GM19452 (cell line): Measurements from ENCODE around the gene AKR7A2.

Experiments
- ATAC-seq: cut with Tn5 transposase; IDR thresholded peaks from one replicate; pipeline ENCODE4 v1.9.1; 2021; ENCODE audit not compliant: unreplicated experiment

Gene AKR7A2

GRCh38 chr1:19343617-19344350, 31.8 kb upstream of the AKR7A2 start:
- ATAC-seq: no peak

GRCh38 chr1:19342894-19343616, 31.1 kb upstream of the AKR7A2 start:
- no peak for ATAC-seq

DNA sequence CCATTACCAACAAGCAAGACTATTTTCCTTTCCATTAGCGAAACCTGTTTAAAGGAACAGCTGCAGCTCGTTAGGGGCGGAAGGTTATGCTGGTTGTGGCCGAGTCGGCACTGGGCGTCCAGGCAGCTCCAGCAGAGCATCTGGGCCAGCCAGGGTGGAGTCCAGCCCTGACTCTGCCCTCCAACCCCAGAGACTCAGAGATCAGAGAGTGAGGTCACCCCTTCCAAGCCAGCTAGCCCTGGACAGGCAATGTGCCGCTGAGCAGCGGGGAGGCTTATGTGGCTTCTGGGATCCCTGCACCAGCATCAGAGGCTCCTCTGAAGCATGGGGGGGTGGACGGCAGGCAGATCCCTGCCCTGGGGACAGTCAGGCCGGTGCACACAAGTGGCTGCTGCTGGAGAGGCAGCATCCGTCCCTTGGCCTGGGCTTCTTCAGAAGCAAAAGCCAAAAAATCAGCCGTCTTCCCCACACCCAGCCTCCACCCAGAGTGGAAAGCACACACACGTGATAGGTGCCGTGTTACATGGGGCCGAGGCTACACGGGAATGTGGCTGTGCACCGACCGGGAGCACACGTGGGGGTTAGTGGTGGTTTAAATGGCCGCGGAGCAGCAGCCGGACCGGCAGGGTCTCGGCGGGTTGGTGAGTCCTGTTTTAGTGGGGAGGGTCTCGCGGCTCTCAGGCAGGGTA, 30.3 kb upstream of the AKR7A2 start:
- ATAC-seq: no peak

DNA sequence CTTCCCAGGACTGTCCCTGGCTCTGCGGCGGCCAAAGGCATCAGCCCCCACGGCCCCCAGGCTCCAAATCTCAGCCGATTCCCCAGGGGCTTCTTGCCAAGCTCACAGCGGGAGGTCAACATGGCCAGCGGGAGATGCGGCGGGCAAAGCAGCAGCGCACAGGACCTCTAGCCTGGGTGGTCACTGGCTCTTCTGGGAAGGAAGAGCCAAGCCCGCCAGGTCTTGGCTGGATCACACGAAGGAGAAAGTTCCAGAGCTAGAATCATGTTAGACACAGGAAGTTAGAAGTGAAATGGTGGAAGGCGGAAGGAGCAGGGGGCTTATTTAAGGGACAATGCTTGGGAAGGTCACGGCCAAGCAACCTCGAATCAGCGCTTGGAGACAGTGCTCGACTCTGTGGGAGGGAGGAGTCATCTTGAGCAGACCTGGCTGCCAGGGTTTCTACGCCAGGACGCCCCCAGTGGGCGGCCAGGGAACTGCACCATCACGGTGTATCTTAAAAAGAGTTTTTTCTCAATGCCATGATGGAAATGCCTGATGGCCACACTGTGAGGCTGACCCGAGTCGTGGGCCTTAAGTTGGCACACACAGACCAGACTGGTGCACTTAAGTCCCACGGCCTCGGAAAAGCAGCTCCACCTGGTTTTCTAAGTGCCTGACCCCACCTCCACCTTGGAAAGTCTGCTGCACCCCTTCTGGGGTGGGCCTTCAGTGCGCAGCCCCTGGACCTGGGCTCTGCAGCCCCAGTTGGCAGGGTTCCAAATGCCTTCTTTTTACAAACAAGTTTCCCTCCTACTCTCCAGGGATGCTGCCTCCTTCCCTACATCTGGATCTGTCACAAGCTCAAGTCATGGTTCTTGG, 29.5 kb upstream of the AKR7A2 start:
- ATAC-seq: no peak

GRCh38 chr1:19340387-19340937, 28.5 kb upstream of the AKR7A2 start:
- no peak for ATAC-seq

DNA sequence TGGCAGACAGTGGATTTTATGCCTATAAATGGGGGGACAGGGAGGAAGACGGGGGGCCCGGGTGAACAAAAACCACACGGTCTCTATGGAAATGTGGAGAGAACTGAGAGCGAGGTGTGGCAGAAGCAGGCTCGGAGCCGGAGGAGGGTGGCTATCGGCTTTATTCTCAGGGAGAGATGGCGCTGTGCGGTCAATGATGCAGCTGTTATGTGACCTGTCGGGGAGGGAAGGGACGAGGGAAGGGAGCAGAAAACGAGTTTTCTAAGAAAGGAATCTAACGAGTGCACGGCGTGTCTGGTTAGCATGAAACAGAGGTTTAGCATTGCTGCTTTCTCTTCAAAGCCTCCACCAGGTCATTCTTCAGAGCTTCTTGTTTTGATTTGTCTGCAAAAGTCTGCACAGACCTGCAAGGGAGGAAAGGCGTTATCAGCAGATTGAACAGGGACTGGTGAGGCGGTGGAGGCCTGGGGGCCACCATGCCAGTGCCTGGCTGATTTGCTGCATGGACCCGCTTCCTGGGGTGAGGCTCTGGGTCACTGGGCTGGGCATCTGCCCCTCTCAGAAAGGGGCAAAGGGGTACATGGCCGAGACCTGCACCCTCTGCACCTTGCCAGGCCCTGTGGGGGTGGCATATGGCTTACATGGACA, 27.4 kb upstream of the AKR7A2 start:
- no peak for ATAC-seq

DNA sequence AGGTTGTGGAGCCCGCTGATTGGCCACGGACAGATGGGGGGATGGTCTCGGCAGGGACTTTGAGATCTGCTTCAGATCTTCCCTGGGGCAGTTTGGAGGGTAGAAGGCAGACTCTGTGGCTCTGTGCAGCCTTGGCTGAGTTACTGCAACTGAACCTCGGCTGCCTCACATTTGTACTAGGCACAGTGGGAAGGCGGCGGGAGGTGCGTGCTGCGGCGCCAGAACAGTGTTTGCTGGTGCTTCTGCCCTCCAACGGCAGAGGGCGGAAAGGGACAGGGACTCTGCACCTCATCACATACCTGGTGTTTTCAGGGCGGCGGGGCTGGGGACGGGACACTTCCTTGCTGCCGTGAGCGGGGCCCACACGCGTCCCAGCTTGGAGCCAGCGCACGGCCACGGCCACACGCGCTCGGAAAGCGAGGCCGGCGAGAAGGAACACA, 26.4 kb upstream of the AKR7A2 start:
- no peak for ATAC-seq

- no peak for ATAC-seq
These were observed 25.3 kb upstream of the AKR7A2 start for GRCh38 chr1:19337289-19337688.

DNA sequence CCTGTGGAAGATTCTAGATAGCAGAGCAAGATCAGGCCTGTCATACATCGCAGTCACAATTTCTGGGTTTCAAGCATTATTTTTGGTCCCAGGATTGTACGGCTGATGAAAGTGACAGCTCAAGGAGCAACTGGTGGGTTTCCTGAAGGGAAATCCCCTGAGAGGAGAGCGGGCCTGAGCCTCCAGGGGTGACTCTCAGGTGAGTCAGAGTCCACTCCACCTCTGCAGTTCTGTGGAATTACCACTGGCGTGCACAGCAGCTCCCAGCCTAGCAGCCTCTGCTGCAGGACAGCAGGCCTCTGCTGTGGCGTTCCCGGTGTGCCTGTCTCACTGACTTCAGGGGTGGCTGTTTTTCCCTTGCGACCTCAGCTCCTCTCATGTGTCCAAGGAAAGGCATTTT, 24.6 kb upstream of the AKR7A2 start:
- no peak for ATAC-seq

DNA sequence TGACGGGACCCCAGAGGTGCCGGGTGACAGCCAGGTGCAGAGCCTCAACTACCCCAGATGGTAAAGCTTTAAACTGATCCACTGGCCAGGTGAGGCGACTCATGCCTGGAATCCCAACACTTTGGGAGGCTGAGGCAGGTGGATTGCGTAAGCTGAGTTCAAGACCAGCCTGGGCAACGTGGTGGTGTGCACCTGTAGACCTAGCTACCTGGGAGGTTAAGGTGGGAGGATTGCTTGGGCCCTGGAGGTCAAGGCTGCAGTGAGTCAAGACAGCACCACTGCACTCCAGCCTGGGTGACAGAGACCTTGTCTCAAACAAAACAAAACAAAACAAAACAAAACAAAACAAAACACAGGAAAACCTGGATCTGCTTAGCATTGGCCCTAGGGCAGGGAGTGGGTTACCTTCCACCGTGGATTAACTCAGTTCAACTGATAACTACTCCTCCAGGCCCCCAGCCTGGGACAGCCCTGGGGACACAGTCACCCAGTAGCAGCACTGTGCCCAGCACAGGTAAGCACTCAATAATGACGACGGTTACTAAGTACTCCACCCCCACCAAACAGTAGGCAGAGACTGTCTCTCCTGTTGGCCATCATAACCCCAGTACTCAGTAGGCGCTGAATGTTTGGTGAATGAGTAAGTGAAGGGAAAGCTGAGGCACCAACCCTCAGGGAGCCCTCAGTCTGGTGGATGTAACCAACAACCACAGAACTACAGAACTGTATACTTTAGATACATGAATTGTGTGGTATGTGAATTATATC, 21.8 kb upstream of the AKR7A2 start:
- no peak for ATAC-seq

DNA sequence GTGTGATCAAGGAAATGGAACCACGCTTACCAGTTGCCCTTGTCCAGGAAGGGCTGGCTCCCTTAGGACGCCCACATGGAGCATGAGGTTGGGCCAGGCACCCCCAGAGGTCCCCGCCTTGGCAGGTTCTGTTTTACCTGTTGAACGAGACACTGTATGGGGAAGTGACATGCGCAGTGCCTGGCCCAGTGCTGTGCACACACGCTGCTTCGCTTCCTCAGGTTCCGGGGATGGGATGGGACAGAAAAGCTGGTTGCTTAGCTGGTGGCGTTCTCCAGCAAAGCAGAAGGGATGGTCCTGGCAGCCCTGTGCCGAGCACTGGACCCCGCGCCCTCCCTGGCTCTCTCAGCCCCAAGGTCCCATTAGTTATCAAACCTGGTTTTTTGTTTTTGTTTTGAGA, 20.9 kb upstream of the AKR7A2 start:
- ATAC-seq: no peak

DNA sequence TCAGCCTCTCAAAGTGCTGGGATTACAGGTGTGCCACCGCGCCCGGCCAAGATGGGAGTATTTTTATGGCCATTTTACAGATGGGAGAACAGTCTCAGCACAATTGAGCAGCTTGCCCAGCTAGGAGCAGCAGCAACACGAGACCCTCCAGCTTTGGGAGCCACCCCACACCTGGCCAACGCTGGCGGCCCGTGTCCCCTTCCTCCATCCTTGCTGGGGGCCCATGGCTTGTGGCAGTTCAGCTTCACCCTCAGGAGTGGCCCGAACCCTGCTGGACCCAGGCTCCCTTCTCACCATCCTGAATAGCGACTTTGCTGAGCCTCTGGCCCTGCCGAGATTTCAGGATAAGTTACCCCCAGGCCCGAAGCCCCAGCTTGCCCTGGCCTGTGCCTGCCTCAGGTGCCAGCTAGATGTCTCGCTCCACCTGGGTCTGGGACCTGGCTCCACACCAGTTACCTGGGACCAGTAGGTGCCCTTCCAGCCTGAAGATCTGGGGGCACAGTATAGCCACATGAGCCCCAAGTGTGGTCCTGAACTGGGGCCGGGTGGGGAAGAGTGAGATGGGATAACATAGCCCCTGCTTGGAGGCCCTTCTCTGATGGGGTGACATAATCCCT, 19.4 kb upstream of the AKR7A2 start:
- ATAC-seq: no peak

DNA sequence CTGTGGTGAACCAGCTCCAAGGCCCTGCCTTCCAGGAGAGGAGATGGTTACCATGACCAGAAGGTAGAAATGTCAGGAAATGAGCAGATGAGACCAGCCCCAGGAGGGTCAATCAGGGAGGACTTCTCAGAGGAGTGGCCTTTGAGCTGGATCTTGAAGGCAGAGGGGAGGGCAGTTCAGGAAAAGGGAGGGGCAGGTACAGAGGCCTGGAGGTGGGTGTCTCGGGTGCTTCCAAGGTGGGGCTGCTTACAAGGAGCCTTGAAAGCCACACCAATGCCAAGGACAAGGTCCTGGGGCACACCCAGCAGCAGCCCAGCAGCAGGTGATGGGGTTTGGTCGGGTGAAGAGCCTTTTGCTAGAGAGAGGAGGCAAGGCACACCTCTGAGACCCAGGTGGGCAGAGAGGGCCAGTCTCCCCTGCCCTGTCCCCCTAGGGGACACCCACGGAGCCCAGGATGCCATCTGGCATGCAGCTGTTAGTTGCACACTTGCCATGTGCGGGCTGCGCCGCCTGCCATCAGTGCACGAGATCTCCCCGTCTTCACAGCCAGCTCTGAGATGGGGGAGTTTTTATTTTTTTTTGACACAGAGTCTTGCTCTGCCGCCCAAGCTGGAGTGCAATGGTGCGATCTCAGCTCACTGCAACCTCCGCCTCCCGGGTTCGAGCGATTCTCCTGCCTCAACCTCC, 18.6 kb upstream of the AKR7A2 start:
- no peak for ATAC-seq

DNA sequence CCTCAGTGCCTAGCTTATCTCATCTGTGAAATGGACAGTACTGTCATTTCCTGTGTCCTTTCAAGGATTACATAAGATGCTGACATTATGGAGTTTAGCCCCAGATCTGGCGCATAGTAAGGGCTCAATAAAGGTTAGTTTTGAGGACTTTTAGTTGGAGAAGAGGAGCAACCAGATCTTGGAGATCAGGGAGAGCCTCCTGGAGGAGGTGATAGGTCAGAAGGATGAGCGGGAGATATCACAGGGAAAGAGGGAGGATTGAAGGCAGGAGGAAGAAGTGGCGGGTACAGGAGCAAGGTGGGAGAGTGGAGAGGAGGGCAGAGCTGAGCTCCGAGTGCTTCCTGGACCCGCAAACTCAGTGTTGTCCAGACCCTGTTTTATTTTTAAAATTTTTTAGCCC, 17.7 kb upstream of the AKR7A2 start:
- ATAC-seq: no peak

- no peak for ATAC-seq
These were observed 17.2 kb upstream of the AKR7A2 start for GRCh38 chr1:19329188-19329587.

DNA sequence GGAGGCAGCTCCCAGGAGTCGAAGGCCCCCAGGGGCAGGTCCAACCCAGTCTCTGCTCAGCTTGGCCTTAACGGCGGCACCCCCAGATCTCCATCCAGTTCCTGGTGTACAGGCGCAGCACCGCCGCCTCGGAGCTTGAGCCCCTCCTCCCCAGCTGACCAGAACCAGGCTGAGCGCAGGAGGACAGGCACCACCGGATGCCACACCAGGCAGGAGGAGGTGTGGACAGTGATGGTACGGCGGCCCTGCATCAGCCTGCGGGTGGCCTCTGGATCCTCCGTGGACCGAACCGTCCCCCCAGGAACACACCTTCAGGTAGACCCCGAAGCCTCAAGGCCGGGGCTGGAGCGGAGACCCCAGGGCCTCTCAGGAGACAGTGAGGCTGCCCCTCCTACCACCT, 16.5 kb upstream of the AKR7A2 start:
- no peak for ATAC-seq

DNA sequence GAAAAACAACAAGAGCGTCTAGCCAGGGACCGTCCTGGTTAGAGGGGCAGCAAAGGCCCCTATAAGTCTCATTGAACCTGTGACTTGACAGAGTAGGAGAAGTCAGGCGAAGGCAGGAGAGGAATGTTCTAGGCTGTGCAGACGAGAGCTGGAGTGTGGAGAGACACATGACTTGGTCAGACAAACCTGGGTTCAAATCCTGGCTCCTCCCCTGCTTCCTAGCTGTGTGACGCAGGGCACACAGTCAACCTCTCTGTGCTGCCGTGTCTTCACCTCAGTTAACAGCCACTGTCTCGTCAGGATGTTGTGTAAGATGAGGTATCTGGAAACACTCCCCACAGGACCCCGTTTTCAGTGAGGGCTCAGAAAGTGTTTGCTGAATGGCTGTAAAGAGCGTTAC, 15.8 kb upstream of the AKR7A2 start:
- ATAC-seq: no peak

DNA sequence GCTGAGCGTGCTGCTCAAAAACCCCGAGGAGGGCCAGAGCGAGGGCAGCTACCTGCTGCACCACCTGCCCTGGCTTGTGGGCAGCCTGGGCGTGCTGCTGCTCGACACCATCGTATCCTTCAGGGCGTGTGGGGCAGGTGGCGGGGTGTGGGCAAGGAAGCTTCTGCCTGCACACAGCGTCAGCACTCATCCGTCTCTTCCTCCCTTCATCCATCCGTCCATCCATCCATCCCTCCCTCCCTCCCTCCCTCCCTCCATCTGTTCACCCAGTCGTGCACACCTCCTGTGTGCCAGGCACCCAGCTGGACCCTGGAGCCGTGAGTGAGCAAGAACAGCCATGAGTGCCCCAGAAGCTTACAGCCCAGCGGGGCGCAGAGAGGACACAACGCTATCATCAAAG, 15.4 kb upstream of the AKR7A2 start:
- no peak for ATAC-seq

GRCh38 chr1:19326748-19327065, 14.8 kb upstream of the AKR7A2 start:
- no peak for ATAC-seq
